Measurements from ENCODE around the gene APBA2. TPM values are rescaled to one million over a fixed set of nuclear protein-coding genes. Genes with fewer than 3 reads are reported as not detected.

Gene APBA2
- total RNA-seq, 1 experiment from 2014 or later: 11.2 TPM

DNA sequence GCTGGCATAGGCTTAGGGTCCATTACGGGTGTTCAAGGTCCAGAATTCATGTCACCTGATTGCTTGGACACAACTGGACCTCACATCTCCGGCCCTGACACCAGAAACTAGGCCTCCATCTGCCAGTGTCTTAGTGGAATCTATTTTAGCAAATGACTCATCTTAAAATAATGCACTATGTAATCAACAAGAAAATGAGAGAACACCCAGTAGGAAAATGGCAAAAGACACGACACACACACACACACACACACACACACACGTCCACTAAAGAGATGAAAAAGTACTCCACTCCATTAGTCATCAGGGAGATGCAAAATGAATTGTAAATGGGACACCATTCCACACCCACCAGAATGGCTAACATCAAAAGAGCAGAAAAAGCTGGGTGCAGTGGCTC, 11.2 kb downstream of the APBA2 start:
- ChIA-PET POLR2A (interaction anchor here (0.6 kb wide), 1 partner anchor 43 kb away, joined by 3 read pairs; no protein-coding TSS in a partner anchor), CTCF (no interaction called here)
- TF ChIP-seq SMAD4 (CRISPR knock-in tag; IDR thresholded peaks at IDR 0.05): no peak
- TF ChIP-seq, protein P1, sequence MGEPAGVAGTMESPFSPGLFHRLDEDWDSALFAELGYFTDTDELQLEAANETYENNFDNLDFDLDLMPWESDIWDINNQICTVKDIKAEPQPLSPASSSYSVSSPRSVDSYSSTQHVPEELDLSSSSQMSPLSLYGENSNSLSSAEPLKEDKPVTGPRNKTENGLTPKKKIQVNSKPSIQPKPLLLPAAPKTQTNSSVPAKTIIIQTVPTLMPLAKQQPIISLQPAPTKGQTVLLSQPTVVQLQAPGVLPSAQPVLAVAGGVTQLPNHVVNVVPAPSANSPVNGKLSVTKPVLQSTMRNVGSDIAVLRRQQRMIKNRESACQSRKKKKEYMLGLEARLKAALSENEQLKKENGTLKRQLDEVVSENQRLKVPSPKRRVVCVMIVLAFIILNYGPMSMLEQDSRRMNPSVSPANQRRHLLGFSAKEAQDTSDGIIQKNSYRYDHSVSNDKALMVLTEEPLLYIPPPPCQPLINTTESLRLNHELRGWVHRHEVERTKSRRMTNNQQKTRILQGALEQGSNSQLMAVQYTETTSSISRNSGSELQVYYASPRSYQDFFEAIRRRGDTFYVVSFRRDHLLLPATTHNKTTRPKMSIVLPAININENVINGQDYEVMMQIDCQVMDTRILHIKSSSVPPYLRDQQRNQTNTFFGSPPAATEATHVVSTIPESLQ (CRISPR knock-in tag; IDR thresholded peaks at IDR 0.05): no peak
- TF ChIP-seq, protein P2, sequence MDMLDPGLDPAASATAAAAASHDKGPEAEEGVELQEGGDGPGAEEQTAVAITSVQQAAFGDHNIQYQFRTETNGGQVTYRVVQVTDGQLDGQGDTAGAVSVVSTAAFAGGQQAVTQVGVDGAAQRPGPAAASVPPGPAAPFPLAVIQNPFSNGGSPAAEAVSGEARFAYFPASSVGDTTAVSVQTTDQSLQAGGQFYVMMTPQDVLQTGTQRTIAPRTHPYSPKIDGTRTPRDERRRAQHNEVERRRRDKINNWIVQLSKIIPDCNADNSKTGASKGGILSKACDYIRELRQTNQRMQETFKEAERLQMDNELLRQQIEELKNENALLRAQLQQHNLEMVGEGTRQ (CRISPR knock-in tag; IDR thresholded peaks at IDR 0.05): no peak
- TF ChIP-seq, protein P3, sequence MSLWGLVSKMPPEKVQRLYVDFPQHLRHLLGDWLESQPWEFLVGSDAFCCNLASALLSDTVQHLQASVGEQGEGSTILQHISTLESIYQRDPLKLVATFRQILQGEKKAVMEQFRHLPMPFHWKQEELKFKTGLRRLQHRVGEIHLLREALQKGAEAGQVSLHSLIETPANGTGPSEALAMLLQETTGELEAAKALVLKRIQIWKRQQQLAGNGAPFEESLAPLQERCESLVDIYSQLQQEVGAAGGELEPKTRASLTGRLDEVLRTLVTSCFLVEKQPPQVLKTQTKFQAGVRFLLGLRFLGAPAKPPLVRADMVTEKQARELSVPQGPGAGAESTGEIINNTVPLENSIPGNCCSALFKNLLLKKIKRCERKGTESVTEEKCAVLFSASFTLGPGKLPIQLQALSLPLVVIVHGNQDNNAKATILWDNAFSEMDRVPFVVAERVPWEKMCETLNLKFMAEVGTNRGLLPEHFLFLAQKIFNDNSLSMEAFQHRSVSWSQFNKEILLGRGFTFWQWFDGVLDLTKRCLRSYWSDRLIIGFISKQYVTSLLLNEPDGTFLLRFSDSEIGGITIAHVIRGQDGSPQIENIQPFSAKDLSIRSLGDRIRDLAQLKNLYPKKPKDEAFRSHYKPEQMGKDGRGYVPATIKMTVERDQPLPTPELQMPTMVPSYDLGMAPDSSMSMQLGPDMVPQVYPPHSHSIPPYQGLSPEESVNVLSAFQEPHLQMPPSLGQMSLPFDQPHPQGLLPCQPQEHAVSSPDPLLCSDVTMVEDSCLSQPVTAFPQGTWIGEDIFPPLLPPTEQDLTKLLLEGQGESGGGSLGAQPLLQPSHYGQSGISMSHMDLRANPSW (CRISPR knock-in tag; conservative IDR thresholded peaks at IDR 0.05; ENCODE audit: low read depth): no peak
- peaks cover 13% of the 10 kb centered on the region for H3K9me3 Mint-ChIP-seq
- H3K27me3 Mint-ChIP-seq (ENCODE audit: low read depth): no peaks in the 10 kb centered on the region
- DNase-seq (ENCODE audit: low spot score) (no peak), ATAC-seq (no peak)
- H3K27ac Mint-ChIP-seq: no peak overlapping the region
- H3K36me3 Mint-ChIP-seq: peaks cover 13% of the 10 kb centered on the region
- H3K4me3 Mint-ChIP-seq: no peak overlapping the region
- no peaks in the 10 kb centered on the region for H3K4me1 Mint-ChIP-seq

DNA sequence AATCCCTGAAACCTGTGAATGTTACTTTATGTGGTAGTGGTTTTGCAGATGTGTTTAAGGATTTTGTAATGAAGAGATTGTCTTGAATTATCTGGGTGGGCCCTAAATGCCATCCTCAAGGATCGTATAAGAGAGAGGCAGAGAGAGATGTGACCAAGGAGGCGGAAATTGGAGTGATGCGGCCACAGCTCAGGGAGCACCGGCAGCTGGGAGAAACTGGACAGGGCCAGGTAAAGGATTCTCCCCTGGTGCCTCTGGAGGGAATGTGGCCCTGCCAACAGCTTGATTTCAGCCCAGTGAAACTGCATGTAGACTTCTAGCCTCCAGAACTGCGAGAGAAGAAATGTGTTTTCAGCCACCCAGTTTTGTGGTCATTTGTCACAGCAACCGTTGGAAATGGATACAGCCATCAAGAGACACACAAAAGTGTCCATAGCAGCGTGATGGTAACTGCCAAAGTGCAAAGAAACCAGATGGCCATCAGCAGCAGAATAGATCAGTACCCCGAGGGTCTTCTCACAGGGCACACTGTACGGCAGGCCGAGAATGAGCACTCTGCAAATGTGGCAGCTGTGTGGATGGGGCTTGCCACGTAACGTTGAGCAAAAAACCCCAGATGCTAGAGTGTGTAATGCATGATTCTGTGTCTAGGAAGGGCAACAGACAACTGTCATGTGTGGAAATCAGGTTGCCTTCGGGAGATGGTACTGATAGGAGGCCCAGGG, 12.2 kb downstream of the APBA2 start:
- no peaks in the 10 kb centered on the region for H3K27me3 Mint-ChIP-seq (ENCODE audit: low read depth)
- peaks cover 13% of the 10 kb centered on the region for H3K9me3 Mint-ChIP-seq
- peaks cover 13% of the 10 kb centered on the region for H3K36me3 Mint-ChIP-seq
- ChIA-PET POLR2A (interaction anchor here (0.6 kb wide), 1 partner anchor 42 kb away, joined by 3 read pairs; no protein-coding TSS in a partner anchor), CTCF (no interaction called here)
- DNase-seq (ENCODE audit: low spot score) (no peak), ATAC-seq (no peak)
- no peak overlapping the region for H3K4me3 Mint-ChIP-seq
- TF ChIP-seq, protein P4, sequence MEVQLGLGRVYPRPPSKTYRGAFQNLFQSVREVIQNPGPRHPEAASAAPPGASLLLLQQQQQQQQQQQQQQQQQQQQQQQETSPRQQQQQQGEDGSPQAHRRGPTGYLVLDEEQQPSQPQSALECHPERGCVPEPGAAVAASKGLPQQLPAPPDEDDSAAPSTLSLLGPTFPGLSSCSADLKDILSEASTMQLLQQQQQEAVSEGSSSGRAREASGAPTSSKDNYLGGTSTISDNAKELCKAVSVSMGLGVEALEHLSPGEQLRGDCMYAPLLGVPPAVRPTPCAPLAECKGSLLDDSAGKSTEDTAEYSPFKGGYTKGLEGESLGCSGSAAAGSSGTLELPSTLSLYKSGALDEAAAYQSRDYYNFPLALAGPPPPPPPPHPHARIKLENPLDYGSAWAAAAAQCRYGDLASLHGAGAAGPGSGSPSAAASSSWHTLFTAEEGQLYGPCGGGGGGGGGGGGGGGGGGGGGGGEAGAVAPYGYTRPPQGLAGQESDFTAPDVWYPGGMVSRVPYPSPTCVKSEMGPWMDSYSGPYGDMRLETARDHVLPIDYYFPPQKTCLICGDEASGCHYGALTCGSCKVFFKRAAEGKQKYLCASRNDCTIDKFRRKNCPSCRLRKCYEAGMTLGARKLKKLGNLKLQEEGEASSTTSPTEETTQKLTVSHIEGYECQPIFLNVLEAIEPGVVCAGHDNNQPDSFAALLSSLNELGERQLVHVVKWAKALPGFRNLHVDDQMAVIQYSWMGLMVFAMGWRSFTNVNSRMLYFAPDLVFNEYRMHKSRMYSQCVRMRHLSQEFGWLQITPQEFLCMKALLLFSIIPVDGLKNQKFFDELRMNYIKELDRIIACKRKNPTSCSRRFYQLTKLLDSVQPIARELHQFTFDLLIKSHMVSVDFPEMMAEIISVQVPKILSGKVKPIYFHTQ (CRISPR knock-in tag; IDR thresholded peaks at IDR 0.05): no peak
- TF ChIP-seq, protein P3 (CRISPR knock-in tag; conservative IDR thresholded peaks at IDR 0.05; ENCODE audit: low read depth): no peak
- no peak for TF ChIP-seq ETV6 (CRISPR knock-in tag; IDR thresholded peaks at IDR 0.05)
- no peak for TF ChIP-seq TEAD4 (CRISPR knock-in tag; IDR thresholded peaks at IDR 0.05)
- no peak for TF ChIP-seq ZNF671 (CRISPR knock-in tag; IDR thresholded peaks at IDR 0.05)
- TF ChIP-seq OVOL2 (CRISPR knock-in tag; IDR thresholded peaks at IDR 0.05; ENCODE audit: borderline replicate concordance): no peak
- TF ChIP-seq CREB1 (CRISPR knock-in tag; IDR thresholded peaks at IDR 0.05): no peak
- TF ChIP-seq RELA (CRISPR knock-in tag; IDR thresholded peaks at IDR 0.05; ENCODE audit: borderline replicate concordance): no peak
- TF ChIP-seq, protein P5, sequence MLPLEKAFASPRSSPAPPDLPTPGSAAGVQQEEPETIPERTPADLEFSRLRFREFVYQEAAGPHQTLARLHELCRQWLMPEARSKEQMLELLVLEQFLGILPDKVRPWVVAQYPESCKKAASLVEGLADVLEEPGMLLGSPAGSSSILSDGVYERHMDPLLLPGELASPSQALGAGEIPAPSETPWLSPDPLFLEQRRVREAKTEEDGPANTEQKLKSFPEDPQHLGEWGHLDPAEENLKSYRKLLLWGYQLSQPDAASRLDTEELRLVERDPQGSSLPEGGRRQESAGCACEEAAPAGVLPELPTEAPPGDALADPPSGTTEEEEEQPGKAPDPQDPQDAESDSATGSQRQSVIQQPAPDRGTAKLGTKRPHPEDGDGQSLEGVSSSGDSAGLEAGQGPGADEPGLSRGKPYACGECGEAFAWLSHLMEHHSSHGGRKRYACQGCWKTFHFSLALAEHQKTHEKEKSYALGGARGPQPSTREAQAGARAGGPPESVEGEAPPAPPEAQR (CRISPR knock-in tag; IDR thresholded peaks at IDR 0.05): no peak
- H3K4me1 Mint-ChIP-seq: no peaks in the 10 kb centered on the region; the same call in 1 of the 2 replicates
- H3K27ac Mint-ChIP-seq: no peak overlapping the region
